Right forelimb (tissue), 1 donor: ENCODE results near the gene PCNX3.
A peak's percentile ranks its signal among the peaks of the same experiment; 100 is the strongest.
"Not testable (repeated sequence)": the region's sequence is repeated elsewhere in the genome, so short reads cannot be mapped to it uniquely, and the experiment has no call there.

Source experiments
- DNase-seq: peaks from one replicate; pipeline ENCODE4 v3.0.0-alpha.2; 2018

Gene PCNX3

GRCh38 chr11:65657426-65657825 is 41.9 kb downstream of the PCNX3 start:
- no peak for DNase-seq

- no peak for DNase-seq
Measured at GRCh38 chr11:65658174-65659021, 42.8 kb downstream of the PCNX3 start.

GRCh38 chr11:65660038-65660437 is 44.5 kb downstream of the PCNX3 start:
- no peak for DNase-seq

GRCh38 chr11:65660908-65661307 is 45.3 kb downstream of the PCNX3 start:
- not testable (repeated sequence) for DNase-seq

- no peak for DNase-seq
Measured at GRCh38 chr11:65661599-65662246, 46.1 kb downstream of the PCNX3 start.

- no peak for DNase-seq
Measured at GRCh38 chr11:65662247-65662798, 46.7 kb downstream of the PCNX3 start.

- DNase-seq = peak; percentile 96
Measured at GRCh38 chr11:65662799-65663638, 47.4 kb downstream of the PCNX3 start, which contains the start of gene RELA. TSS of gene RELA (minus strand) at chr11:65662916. CDS start at chr11:65662832, 84 bp downstream.

- DNase-seq = no peak
Measured at GRCh38 chr11:65663639-65664200, 48.1 kb downstream of the PCNX3 start.

DNA sequence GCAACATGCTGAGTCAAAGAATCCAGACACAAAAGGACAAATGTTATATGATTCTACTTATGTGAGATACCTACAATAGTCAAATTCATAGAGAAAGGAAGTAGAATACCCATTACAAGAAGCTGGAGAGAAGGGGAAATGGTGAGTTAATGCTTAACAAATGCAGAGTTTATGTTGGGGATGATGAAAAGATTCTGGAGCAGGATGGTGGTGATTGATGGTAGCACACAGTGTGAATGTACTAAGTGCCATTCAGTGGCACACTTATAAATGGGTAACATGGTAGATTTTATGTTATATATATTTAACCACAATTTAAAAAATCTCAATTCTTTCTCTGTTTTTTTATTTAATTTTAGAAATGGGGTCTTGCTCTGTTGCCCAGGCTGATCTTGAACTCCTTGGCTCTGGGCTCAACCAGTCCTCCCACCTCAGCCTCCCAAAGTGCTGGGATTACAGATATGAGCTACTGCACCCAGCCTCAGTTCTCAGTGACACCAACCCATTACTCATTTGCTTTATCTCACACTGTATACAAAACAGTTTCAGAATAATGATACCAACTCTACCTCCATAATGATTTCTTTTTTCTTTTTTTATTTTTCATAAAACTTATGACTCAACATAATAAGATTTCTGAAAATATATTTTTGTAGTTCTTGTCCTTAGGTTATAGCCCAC is 56.7 kb downstream of the PCNX3 start:
- DNase-seq = no peak

DNA sequence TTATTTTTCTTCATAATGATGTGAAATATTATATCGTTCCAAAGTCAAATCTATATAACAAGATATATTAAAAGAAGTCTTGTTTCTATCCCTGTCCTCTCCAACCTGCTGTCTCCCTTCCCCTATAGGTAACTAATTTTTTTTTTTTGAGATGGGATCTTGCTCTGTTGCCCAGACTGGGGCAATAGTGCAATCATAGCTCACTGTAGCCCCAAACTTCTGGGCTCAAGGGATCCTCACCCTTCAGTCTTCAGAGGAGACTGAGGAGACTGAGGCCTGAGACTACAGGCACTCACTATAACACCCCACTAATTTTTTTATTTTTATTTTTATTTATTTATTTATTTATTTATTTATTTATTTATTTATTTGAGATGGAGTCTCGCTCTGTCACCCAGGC is 57.4 kb downstream of the PCNX3 start:
- DNase-seq = no peak

- DNase-seq = no peak
Measured at GRCh38 chr11:65680192-65680743, 64.7 kb downstream of the PCNX3 start.

DNA sequence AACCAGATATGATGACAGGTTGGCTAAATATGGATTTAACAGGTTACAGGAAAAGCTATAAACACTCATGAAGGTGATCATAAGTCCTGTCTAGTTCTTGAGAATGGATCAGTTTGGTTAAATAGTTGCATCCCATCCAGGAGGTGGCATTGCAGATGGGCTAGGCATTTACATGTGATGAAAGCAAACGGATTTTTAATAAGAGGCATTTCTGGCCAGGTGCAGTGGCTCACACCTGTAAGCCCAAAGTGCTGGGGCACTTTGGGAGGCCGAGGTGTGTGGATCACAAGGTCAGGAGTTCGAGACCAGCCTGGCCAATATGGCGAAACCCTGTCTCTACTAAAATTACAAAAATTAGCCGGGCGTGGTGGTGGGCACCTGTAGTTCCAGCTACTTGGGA is 67.9 kb downstream of the PCNX3 start:
- DNase-seq = not testable (repeated sequence)

DNA sequence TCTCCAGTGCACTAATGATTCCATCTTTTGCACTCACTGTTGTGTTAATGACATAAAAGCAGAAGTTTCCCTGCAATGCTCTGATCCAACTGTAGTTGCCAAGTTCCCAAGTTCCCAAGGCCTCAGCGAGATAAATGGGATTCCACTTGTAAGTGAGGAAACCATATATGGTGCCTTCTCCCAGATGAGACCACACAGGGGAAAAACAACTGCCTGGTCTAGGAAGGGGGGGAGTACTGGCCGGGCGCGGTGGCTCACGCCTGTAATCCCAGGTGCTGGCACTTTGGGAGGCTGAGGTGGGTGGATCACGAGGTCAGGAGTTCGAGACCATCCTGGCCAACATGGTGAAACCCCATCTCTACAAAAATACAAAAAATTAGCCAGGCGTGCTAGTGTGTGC is 70.4 kb downstream of the PCNX3 start:
- no peak for DNase-seq
